ENCODE measurements around the gene TRAK1.
"Not testable (repeated sequence)": the region's sequence is repeated elsewhere in the genome, so short reads cannot be mapped to it uniquely, and the experiment has no call there.

The TRAK1 gene

GRCh38 chr3:42098171-42098570 is 7.0 kb downstream of the TRAK1 start:
- no peak for FAIRE-seq

DNA sequence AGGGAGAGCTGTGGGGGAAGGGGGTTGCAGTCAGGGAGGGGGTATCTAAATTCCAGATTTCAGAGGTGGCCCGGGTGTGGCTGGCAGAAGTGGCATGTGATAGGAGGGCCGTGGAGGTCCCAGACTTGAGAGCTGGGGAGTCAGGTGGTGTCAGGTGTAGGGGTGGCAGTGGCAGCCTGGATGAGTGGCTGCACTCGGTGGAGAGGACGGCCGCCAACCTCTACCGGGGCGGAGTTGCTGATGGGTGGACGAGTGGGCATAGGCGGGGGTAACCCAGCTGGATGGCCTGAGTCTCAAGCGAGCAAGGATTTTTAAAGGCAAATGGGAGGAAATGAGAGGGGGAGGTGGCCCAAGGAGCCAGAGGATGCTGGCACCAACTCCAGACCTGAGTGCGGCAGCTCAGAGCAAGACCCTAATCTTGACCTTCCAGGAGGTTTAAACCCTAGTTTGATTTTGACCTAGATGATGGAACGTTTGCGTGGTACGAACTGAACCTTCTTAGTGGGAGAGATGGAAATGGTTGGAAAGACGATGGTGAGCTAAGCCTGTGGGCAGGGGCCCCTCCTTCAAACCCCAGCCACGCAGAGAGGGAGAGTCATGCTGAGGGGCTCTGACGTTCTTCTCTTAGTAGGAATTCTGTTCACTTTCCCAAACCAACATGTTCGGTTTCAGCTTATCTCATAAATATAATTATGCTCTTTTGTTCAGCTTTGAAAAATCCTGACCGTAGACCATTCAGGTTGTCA is 8.0 kb downstream of the TRAK1 start:
- no peak for FAIRE-seq

GRCh38 chr3:42101048-42101447 is 9.9 kb downstream of the TRAK1 start:
- FAIRE-seq, result no peak

GRCh38 chr3:42101481-42101880 is 10.3 kb downstream of the TRAK1 start:
- no peak for FAIRE-seq

- no peak for FAIRE-seq
Measured at GRCh38 chr3:42102571-42102970, 11.4 kb downstream of the TRAK1 start.

DNA sequence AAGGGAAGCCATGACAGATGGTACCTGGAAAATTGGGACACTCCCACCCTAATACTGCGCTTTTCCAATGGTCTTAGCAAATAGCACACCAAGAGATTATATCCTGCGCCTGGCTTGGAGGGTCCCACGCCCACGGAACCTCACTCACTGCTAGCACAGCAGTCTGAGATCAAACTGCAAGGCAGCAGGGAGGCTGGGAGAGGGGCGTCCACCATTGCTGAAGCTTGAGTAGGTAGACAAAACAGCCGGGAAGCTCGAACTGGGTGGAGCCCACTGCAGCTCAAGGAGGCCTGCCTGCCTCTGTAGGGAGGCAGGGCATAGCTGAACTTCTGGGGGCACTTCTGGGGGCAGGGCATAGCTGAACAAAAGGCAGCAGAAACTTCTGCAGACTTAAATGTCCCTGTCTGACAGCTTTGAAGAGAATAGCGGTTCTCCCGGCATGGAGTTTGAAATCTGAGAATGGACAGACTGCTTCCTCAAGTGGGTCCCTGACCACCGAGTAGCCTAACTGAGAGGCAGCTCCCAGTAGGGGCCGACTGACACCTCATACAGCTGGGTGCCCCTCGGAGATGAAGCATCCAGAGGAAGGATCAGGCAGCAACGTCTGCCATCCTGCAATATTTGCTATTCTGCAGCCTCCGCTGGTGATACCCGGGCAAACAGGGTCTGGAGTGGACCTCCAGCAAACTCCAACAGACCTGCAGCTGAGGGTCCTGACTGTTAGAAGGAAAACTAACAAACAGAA is 12.9 kb downstream of the TRAK1 start:
- FAIRE-seq, result not testable (repeated sequence)

GRCh38 chr3:42105994-42106393 is 14.8 kb downstream of the TRAK1 start:
- FAIRE-seq, result not testable (repeated sequence)

DNA sequence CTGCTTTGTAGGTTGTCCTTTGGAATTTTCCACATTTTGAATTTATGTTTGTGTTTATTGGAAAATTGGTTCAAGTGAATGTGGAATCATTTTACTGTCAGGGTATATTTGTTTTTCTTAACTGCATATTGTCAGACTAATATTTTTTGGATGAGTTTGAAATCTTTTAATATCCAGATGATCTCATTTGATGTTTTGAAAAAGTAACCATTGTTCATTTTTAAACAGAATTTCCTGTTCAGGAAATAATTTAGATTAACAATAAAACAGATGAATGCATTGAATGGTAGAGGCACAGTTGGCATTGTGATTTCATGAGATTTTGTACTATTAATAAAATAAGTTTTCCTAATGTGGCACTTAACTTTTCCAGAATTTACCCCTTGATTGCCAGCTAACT is 15.5 kb downstream of the TRAK1 start:
- FAIRE-seq, result no peak

GRCh38 chr3:42110631-42111030 is 19.5 kb downstream of the TRAK1 start:
- no peak for FAIRE-seq

- no peak for FAIRE-seq
Measured at GRCh38 chr3:42114130-42114725, 23.1 kb downstream of the TRAK1 start.

GRCh38 chr3:42115215-42115614 is 24.1 kb downstream of the TRAK1 start:
- no peak for FAIRE-seq

- FAIRE-seq, result no peak
Measured at GRCh38 chr3:42115946-42116345, 24.8 kb downstream of the TRAK1 start.

- no peak for FAIRE-seq
Measured at GRCh38 chr3:42116466-42116865, 25.3 kb downstream of the TRAK1 start.

DNA sequence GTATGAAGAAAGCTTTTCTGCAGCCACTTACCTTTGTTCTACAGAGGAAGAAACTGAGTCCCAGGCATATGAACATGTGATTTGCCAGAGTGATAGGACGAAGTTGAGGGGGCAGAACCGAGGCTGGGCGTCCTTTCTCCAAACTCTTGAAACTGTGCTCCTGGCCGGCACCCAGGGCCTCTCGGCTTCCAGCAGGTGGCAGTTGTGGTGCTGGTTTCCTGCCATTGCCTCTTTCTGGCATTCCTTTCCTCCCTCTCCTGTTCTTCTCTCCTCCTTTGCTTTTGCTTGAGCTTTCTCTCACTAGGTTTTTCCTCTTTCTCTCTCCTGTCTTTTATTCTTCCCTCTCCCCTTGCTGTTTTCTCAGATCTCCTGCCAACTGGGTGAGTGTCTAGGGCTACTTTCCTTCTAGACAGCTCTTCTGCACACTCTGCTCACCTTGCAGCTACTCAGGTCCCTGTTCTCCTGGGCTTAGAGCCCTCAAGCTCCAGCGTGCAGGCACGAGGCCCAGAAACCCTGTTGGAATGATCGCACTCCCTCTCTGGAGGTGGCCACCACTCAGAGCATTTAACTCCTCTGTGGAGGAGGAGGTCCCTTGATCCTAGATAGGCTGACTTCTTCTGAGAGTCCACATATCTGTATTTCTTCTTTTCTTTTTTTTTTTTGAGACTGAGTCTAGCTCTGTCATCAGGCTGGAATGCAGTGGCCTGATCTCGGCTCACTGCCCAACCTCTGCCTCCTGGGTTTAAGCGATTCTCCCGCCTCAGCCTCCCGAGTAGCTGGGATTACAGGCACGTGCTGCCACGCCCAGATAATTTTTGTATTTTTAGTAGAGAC is 26.2 kb downstream of the TRAK1 start:
- FAIRE-seq, result no peak

DNA sequence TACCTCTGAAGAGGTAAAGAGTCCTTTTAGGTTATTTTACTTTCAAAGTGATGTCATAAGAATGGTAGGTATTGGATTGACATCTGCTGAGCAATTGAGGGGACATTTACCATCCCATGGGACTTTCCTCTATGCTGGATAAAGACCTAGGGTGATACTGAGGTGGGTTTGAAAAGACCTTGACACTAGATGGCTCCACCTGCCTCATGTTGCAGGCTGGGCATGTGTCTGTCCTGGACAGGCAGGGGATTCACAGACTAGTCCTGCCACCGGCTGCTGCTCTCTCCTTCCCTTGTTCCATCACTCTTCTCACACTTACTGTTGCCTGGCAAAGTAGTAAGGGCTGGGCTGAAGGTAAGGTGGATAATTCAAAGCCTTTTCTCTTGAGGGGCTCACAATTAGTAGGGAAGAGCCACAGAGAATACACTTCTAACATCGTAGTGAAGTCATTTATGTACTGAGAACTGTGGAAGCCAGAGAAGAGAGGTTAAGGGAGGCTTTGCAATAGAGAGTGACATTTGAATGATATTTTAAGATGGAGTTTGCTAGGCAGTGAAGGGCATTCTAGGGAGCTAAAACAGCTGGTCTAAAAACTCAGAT is 27.7 kb downstream of the TRAK1 start:
- no peak for FAIRE-seq

GRCh38 chr3:42119561-42120355 is 28.6 kb downstream of the TRAK1 start:
- FAIRE-seq, result no peak

GRCh38 chr3:42120866-42121265 is 29.7 kb downstream of the TRAK1 start:
- FAIRE-seq, result no peak

GRCh38 chr3:42122261-42123011 is 31.3 kb downstream of the TRAK1 start:
- FAIRE-seq, result no peak

DNA sequence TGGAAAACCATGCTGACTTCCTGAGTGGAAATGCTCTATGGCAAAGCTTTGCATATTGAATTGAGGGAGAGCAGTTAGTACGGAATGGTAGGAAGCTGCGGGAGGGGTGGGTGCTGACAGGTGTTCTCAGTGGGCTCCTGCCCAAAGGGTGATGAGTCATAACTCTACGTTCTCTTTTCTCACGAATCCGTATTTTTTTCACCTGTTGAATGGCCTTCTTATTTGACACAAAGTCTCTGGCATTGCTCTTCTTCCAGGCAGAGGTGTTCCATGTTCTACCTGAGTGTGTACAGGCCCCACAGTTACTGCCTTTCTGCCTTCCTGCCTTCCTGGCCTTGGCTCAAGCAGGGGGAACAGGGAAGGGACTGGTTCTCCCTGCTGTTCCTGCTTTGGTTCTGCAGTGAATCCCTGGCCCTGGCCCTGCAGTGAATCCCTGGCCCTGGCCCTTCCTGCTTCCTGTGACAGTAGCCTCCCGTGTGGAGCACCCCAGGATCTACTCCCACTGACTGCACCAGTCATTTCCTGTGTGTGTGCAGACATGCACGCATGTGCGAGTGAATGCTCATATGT is 31.9 kb downstream of the TRAK1 start:
- FAIRE-seq, result no peak

DNA sequence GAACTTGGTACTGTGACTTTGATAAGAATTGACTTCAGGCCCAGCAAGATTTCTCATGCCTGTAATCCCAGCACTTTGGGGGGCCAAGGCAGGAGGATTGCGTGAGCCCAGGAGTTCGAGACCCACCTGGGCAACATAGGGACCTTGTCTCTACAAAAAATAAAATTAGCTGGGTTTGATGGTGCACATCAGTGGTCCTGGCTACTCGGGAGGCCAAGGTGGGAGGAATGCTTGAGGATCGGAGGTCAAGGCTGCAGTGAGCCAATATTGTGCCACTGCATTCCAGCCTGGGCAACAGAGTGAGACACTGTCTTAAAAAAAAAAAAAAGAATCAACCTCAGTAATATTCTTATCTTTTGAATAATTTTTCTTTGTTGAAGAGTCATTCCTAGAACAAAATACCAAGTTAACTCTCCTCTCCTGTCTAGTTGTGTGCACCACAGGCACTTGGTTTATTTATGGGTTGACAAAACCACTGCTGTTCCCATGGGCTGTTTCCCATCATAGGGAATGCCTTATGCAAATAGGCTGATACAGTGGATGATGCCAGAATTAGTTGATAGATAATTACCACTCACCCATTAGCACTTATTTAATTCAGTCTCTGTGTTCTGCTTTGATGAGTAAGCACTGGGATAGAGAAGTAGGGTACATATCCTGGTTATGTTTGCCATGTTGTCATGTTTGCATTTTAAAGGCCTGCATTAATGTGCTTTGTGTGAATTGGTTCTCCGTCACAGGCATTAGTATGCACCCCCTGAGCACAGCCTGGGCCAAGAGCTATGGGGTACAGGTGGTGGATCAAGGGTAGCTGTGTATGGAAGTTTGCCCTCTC is 32.9 kb downstream of the TRAK1 start:
- no peak for FAIRE-seq

Data from A204.1 (cell line).